Measurements from ENCODE around the gene FAM171A2.
"Not testable (repeated sequence)": the region's sequence is repeated elsewhere in the genome, so short reads cannot be mapped to it uniquely, and the experiment has no call there.

Gene FAM171A2

DNA sequence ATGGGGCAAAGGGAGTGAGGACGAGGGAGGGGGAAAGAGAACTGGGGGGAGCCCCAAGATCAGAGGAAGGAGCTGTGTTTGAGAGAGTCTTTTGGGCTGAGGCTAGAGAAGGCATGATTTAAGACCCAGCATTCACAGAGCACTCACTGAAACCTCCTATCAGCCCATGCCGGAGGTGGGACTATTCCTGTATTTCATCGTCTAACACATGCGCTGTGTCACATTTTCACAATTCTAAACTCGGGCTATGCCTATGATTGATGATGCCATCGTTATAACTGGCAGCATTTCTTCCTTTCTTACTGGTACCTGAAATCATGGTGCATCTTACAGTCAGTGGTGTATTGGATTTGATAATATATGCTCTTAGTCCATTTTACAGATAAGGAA lies 3.5 kb downstream of the FAM171A2 start:
- DNase-seq = no peak

DNA sequence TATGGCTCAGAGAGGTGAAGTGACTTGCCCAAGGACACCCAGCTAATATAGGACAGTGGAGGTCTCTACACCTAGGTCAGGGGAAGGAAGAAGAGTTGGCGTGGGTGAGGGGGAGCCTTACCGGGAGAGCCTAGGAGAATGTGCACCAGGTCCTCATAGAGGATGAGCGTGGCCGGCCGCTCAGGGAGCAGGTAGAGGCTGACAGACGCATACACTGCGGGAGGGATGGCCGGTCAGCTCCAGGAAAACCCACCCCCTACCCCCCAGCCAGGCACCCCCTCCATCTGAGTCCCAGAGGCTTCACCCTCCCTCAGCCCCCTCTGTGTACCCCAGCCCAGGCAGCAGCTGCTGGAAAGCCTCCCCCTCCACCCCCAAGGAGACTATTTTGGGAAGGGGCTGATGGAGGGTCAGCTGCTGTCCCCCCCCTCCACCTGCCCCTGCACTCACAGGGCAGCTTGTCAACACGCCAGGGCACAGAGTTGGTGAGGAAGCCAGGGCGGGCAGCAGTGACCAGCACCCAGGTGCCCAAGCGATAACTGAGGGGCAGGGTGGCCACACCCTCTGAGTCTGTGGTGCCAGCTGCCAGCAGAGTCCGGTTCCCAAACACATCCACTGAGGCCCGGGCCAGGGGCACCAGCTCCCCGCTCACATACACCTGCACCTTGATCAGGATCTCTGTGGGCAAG lies 4.1 kb downstream of the FAM171A2 start:
- no peak for DNase-seq

GRCh38 chr17:44359006-44359405 lies 4.6 kb downstream of the FAM171A2 start:
- DNase-seq = no peak

DNA sequence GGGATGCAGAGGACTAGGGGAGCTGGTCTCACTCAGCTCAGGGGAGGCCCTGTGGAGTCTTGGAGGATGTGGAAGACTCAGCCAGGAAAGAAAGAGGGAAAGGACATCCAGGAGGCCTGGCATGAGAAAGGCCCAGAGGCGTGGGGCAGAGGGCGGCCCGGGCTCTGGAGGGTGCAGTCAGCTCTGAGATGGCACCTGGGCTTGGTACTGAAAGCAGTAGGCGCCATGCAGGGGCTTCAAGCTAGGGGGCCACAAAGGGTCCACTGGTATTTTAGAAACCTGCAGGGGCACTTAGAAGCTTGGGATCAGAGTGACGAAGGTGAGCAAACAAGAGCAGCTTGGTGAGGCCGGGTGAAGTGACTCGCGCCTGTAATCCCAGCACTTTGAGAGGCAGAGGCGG lies 5.6 kb downstream of the FAM171A2 start:
- DNase-seq = no peak

DNA sequence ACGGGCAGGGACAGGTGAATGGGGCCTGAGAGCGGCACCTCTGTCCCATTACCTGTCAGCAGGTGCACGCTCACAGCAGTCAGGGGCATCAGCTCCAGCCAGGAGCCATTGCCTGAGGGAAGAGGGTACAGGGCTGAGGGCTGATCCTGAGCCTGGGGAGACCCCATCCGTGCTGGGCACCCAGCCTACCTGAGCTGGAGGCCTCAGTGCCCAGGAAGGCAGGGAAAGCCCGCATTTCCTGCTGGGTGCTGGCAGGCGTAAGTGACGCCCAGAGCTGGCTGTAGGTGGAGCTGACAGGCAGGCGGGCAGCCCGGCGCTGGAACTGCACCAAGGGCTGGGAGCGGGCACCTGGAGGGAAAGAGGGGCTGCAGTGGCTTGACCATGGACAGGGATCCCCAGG lies 7.4 kb downstream of the FAM171A2 start:
- no peak for DNase-seq

DNA sequence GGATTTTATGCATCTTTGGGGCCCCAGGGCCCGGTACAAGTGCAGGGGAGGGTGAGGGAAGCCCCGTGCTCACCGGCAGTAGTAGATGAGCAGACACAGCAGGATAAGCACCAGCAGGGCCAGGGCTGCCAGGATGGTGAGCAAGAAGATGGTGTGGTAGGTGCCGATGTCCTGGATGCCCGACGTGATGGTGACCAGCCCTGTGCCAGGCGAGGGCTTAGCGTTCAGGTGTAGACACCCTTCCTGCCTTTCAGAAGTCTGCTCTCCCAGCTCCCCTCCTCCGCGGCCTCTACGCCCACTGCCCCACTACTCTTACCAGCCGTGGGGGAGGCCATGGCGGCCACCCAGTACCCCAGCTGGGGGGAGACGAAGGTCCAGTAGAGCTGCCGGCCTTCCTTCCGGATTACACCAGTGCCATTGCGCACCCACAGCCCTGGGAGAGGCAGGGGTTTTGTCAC lies 8.0 kb downstream of the FAM171A2 start:
- DNase-seq = no peak

- DNase-seq = no peak
Observed at GRCh38 chr17:44354582-44355561, 8.8 kb downstream of the FAM171A2 start.

- no peak for DNase-seq
Observed at GRCh38 chr17:44353672-44354331, 9.9 kb downstream of the FAM171A2 start.

DNA sequence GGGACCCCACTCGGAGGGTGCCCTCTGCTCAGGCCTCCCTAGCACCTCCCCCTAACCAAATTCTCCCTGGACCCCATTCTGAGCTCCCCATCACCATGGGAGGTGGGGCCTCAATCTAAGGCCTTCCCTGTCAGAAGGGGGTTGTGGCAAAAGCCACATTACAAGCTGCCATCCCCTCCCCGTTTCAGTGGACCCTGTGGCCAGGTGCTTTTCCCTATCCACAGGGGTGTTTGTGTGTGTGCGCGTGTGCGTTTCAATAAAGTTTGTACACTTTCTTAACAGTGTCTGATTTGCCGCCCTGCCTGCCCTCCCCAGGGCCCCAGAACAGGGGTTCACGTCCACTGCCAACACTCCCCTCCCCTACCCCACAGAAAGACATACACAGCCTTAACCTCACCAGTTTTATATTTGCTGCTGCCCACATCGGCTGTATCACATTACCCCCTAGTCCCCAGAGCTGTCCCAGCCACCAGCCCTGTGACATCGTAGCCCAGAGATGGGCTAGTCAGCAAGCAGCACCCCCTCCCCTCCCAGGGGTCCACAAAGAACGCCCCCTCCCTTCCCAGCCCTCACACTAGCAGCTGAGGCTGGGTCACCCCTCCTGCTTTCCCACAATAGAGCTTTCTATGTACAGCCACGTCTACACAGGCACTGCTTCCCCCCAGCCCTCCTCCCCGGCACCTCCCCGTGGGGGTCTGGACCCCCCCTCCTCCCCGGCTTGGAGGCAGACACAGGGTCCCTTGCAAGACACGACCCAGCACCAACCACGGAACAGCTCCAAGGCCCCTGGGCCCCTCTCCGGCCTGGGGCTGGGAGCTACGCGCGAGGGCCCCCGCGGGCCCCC lies 10.6 kb downstream of the FAM171A2 start:
- DNase-seq = no peak

DNA sequence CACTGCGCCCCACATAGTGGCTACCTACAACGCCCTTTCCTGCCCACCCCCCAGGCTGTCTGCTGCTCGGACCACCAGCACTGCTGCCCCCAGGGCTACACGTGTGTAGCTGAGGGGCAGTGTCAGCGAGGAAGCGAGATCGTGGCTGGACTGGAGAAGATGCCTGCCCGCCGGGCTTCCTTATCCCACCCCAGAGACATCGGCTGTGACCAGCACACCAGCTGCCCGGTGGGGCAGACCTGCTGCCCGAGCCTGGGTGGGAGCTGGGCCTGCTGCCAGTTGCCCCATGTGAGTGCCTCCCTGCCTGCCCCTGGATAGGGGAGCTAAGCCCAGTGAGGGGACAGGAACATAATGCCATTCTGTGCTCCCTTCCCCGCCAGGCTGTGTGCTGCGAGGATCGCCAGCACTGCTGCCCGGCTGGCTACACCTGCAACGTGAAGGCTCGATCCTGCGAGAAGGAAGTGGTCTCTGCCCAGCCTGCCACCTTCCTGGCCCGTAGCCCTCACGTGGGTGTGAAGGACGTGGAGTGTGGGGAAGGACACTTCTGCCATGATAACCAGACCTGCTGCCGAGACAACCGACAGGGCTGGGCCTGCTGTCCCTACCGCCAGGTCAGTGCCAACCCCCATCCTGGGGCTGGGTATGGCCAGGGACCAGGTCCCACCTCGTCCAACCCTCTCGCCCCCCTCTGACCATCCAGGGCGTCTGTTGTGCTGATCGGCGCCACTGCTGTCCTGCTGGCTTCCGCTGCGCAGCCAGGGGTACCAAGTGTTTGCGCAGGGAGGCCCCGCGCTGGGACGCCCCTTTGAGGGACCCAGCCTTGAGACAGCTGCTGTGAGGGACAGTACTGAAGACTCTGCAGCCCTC lies 11.5 kb downstream of the FAM171A2 start:
- DNase-seq = no peak

DNA sequence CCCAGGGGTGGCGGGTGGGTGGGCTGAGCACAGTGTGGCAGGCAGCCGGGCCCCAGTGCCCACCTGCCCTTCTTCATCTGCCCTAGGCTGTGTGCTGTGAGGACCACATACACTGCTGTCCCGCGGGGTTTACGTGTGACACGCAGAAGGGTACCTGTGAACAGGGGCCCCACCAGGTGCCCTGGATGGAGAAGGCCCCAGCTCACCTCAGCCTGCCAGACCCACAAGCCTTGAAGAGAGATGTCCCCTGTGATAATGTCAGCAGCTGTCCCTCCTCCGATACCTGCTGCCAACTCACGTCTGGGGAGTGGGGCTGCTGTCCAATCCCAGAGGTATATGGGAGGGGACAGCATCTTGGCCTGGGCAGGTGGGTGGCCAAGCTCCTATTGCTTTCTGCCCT lies 12.2 kb downstream of the FAM171A2 start:
- DNase-seq = no peak

GRCh38 chr17:44350733-44351226 lies 12.9 kb downstream of the FAM171A2 start:
- DNase-seq = peak; percentile 22

DNA sequence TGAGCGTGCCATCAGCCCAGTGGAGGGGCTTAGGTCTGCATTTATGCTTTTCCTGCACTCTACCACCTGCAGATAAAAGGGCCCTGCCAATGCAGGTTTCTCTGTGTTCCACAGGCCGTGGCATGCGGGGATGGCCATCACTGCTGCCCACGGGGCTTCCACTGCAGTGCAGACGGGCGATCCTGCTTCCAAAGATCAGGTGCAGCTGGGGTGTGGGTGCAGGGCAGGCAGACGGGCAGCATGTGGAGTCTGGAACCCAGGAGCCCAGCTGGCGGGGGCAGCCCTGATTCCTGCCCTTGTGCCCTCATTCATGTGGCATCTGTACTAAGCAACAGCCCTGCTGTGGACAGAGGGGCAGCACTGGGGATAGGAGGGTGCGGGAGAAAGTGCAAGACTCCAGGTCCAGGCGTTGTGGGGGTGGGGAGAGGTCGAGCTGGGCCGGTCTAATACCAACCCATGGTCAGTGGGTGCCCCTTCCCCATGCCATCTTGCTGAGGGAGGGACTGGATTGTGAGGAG lies 14.0 kb downstream of the FAM171A2 start:
- no peak for DNase-seq

GRCh38 chr17:44348988-44349364 lies 14.7 kb downstream of the FAM171A2 start:
- DNase-seq = no peak

GRCh38 chr17:44348234-44348987 lies 15.2 kb downstream of the FAM171A2 start:
- no peak for DNase-seq

DNA sequence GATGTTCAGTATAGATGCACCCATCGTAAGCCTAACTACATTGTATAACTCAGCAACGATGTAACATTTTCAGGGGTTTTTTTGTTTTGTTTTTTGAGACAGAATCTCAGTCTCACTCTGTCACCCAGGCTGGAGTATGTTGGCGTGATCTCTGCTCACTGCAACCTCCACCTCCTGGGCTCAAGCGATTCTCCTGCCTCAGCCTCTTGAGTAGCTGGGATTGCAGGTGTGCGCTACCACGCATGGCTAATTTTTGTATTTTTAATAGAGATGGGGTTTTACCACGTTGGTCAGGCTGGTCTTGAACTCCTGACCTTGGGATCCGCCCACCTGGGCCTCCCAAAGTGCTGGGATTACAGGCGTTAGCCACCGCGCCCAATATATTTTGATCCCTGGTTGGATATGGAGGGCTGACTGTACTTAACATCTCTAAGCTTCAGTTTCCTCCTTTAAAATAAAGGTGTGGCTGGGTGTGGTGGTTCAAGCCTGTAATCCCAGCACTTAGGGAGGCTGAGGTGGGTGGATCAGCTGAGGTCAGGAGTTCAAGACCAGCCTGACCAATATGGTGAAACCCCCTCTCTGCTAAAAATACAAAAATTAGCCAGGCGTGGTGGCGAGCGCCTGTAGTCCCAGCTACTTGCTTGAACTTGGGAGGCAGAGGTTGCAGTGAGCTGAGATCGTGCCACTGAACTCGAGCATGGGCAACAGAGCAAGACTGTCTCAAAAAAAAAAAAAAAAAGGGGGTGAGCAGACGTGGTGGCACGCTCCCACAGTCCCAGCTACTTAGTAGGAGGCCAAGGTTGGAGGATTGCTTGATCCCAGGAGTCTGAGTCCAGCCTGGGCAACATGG lies 16.2 kb downstream of the FAM171A2 start:
- DNase-seq = not testable (repeated sequence)

- no peak for DNase-seq
Observed at GRCh38 chr17:44346064-44346844, 17.4 kb downstream of the FAM171A2 start.

GRCh38 chr17:44345454-44346026 lies 18.1 kb downstream of the FAM171A2 start:
- DNase-seq = no peak

Data from NCI-H774 (cell line).